ENCODE data around the gene GYPC.

GRCh38 chr2:126720638-126721037 is 64.7 kb downstream of the GYPC start:
- TF ChIP-seq CTCF (IDR thresholded peaks at IDR 0.05; ENCODE audit: low read depth, low read length) = no peak
- no peak for TF ChIP-seq EZH2phosphoT487 (IDR thresholded peaks at IDR 0.05; ENCODE audit: low read depth)
